ENCODE measurements around the gene MIF.

GRCh38 chr22:23858484-23858815 lies 35.7 kb upstream of the MIF start:
- TF ChIP-seq EP300 (IDR thresholded peaks at IDR 0.05) (no peak), CTCF (IDR thresholded peaks at IDR 0.05) (no peak), POLR2A (IDR thresholded peaks at IDR 0.05) (no peak), POLR2AphosphoS5 (IDR thresholded peaks at IDR 0.05) (no peak)
